ENCODE measurements around the gene ARHGEF25.
A peak's percentile ranks its signal among the peaks of the same experiment; 100 is the strongest.
"Not testable (repeated sequence)": the region's sequence is repeated elsewhere in the genome, so short reads cannot be mapped to it uniquely, and the experiment has no call there.

ARHGEF25 gene

GRCh38 chr12:57585156-57585555 lies 26.1 kb upstream of the ARHGEF25 start:
- DNase-seq (ENCODE audit: low spot score): no peak

GRCh38 chr12:57586128-57586527 lies 25.1 kb upstream of the ARHGEF25 start:
- DNase-seq (ENCODE audit: low spot score): no peak

- no peak for DNase-seq (ENCODE audit: low spot score)
Observed at GRCh38 chr12:57586832-57587429, 24.3 kb upstream of the ARHGEF25 start.

- DNase-seq (ENCODE audit: low spot score): not testable (repeated sequence)
Observed at GRCh38 chr12:57588951-57589610, 22.2 kb upstream of the ARHGEF25 start.

GRCh38 chr12:57590479-57590863 lies 20.8 kb upstream of the ARHGEF25 start:
- DNase-seq (ENCODE audit: low spot score): no peak

- DNase-seq (ENCODE audit: low spot score): peak; percentile 81
Observed at GRCh38 chr12:57590864-57591781, 20.1 kb upstream of the ARHGEF25 start, which contains the start of gene PIP4K2C. PIP4K2C (plus strand) TSS chr12:57591192; CDS start chr12:57591290, 98 bp downstream.

- no peak for DNase-seq (ENCODE audit: low spot score)
Observed at GRCh38 chr12:57591782-57592325, 19.4 kb upstream of the ARHGEF25 start.

- no peak for DNase-seq (ENCODE audit: low spot score)
Observed at GRCh38 chr12:57592551-57593165, 18.6 kb upstream of the ARHGEF25 start.

GRCh38 chr12:57593187-57593586 lies 18.0 kb upstream of the ARHGEF25 start:
- DNase-seq (ENCODE audit: low spot score): no peak

GRCh38 chr12:57600395-57600794 lies 10.8 kb upstream of the ARHGEF25 start:
- DNase-seq (ENCODE audit: low spot score): no peak

GRCh38 chr12:57602544-57602943 lies 8.7 kb upstream of the ARHGEF25 start:
- DNase-seq (ENCODE audit: low spot score): no peak

- DNase-seq (ENCODE audit: low spot score): no peak
Observed at GRCh38 chr12:57603324-57603723, 7.9 kb upstream of the ARHGEF25 start.

- no peak for DNase-seq (ENCODE audit: low spot score)
Observed at GRCh38 chr12:57603815-57604453, 7.3 kb upstream of the ARHGEF25 start.

- peak; percentile 35 for DNase-seq (ENCODE audit: low spot score)
Observed at GRCh38 chr12:57604454-57604991, 6.7 kb upstream of the ARHGEF25 start, which contains the start of gene DTX3. DTX3 (plus strand) TSS chr12:57604824; CDS start chr12:57606518, 1,694 bp downstream.

GRCh38 chr12:57604992-57605810 lies 6.0 kb upstream of the ARHGEF25 start:
- no peak for DNase-seq (ENCODE audit: low spot score)

- DNase-seq (ENCODE audit: low spot score): no peak
Observed at GRCh38 chr12:57605811-57606311, 5.4 kb upstream of the ARHGEF25 start.

GRCh38 chr12:57606399-57606798 lies 4.8 kb upstream of the ARHGEF25 start:
- DNase-seq (ENCODE audit: low spot score): no peak

- no peak for DNase-seq (ENCODE audit: low spot score)
Observed at GRCh38 chr12:57606821-57607220, 4.4 kb upstream of the ARHGEF25 start.

- DNase-seq (ENCODE audit: low spot score): no peak
Observed at GRCh38 chr12:57607958-57608663, 3.1 kb upstream of the ARHGEF25 start.
